GM21360 (cell line): ENCODE data around the gene GPAT2.
"Not testable (repeated sequence)": the region's sequence is repeated elsewhere in the genome, so short reads cannot be mapped to it uniquely, and the experiment has no call there.

Source experiments
- ATAC-seq: cut with Tn5 transposase; IDR thresholded peaks from one replicate; pipeline ENCODE4 v1.9.1; 2021; ENCODE audit warnings: mild to moderate bottlenecking, moderate library complexity; ENCODE audit not compliant: unreplicated experiment

GPAT2 gene

GRCh38 chr2:96025194-96025492, 9.6 kb downstream of the GPAT2 start:
- no peak for ATAC-seq

GRCh38 chr2:96024336-96025193, 10.2 kb downstream of the GPAT2 start:
- no peak for ATAC-seq

DNA sequence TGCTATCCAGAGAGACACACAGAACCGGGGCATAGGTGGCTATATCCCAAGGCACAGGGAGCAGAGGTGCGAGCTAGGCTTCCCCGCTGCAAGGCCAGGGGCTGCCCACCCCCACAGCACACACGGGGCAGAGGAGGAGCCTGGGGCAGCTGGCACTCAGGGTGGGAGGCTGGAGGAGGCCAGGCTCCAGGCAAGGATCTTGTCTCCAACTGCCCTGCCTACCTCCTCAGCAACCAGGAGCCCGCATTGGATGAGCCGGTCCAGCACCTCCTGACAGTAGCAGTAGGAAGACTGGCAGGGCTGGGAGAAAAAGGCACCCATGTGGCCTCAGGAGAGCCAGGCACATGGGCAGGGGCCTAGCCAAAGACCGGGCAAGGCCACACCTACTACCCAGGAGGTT, 11.0 kb downstream of the GPAT2 start:
- not testable (repeated sequence) for ATAC-seq

DNA sequence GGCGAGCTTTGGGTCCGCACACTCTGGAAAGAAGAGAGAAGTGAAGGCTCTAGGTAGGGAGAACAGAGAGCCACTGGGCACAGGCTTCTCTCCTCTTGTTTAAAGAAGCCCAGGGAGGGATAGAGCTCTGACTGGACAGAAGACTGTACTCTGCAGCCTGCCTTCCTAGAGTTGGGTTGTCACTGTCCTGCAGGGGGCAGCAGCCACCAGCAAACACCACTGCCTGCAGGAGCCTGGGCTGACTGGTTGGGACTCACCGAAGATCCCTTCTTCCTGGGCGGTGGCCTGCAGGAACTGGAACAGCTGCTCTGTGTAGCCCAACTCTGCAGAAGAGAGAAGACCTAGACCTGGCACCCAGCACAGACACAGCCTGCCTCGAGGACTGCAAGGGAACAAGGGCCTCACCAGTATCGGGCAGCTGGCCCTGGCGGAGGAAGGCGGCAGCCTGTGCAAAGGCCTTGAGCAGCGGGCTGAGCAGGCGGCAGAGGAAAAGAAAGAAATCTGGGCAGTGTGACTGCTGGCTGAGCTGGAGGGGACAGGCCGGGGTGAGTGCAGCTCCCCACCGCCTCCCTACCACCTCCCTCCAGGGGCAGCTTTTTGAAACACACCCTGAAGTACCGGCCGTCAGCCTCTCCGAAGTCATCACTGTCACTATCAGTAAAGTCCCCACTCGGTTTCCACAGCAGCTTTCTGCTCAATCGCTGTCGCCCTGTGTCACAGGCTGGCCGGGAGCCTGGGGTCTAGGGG, 11.8 kb downstream of the GPAT2 start:
- not testable (repeated sequence) for ATAC-seq

DNA sequence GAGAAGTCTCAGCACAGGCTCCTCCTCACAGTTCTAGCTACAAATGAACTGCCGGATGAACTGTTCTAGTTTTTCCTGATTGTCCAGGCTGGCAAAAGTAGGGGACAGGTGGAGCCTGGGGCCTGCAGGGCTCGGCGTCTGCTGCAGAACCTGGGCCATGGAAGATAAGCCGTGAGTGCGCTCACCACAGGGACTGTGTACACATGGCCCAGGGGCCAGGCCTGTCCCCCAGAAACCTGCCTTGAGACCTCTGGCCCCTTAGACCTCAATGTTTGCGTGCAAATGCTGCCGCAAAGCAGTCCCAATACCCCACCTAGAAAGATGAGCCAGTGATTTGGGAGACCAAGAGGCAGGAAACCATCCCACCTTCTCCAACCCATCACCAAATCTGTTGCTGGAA, 12.6 kb downstream of the GPAT2 start:
- not testable (repeated sequence) for ATAC-seq

GRCh38 chr2:96021142-96021541, 13.6 kb downstream of the GPAT2 start:
- ATAC-seq, result not testable (repeated sequence)

- not testable (repeated sequence) for ATAC-seq
These were observed 14.7 kb downstream of the GPAT2 start for GRCh38 chr2:96019909-96020590.

DNA sequence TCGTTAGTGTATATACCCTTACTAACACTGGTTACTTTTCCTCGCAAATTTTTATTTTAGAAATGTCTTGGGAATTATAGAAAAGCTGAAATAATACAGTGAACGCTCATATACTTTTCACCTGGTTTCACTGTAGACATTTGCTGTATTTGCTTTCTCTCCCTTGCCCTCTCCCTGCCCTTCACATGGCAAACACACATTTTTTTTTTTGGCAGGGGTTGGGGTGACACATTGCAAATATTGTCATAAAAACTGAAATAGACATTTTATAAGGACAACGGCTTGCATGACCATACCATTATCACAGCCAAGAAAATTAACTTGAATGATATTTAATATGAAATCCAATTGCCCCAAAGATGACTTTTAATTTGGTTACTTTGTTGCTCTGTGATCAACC, 18.4 kb downstream of the GPAT2 start:
- ATAC-seq, result not testable (repeated sequence)

DNA sequence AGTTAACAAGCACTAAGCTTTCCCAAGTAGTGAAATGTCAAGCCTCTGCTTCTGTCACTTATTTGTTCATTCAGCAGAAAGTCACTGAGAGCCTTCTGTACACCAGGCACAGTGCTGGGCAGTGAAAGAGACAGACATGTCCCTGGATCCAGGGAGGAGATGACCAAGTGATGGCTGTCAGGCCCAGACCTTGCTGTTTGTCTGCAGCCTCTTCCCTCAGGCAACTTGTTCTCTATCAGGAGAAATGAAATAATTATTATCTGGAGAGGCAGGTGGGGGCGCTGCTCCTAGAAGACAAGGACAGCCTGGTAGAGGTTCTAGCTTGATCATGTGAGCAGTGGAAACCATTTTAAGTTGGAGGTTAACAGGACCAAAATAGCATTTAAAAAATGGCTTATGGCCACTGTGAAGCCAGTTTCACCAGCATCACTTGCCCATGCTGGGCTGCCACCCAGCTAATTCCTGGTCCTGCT, 21.9 kb downstream of the GPAT2 start:
- not testable (repeated sequence) for ATAC-seq

GRCh38 chr2:96012086-96012791, 22.5 kb downstream of the GPAT2 start:
- not testable (repeated sequence) for ATAC-seq

- peak; percentile 27 for ATAC-seq
These were observed 23.6 kb downstream of the GPAT2 start for GRCh38 chr2:96011129-96011455.

DNA sequence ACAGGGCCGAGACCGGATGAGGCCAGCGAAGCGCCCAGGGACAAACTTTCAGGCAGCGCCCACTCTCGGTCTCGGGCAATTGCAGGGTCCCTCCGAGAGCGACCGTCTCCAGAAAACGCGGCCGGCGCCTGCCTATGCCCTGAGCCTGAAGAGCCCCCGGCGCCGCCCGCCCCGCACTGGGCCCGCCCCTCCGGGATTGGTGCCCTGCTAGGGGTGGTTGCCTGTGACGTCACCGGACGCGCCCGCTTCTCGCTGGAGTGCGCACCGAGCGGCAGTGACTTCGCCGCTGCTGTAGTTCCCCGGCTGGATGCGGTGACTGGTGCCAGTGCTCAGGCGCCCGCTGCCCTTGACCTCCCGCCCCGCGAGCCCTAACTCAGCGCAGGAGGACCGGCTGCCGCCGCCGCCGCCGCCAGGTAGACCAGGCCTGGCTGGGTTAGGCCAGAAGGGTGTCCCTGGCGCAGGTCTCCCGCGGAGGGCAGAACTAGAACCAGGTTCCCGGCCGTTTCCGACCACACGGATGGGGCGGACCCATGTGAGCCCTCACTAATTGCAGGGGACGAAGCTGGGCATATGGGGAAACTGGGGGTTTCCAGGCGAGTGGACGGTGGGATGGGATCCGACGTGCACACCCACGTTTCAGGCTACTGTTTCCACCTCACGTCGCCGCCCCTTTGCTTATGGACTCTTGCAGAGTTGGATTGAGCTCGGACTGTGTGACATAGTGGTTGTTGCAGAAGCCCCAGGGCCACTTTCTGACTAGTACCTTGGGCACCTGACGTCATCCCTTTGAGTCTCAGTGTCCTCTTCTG, 24.2 kb downstream of the GPAT2 start:
- ATAC-seq, result peak; percentile 94

DNA sequence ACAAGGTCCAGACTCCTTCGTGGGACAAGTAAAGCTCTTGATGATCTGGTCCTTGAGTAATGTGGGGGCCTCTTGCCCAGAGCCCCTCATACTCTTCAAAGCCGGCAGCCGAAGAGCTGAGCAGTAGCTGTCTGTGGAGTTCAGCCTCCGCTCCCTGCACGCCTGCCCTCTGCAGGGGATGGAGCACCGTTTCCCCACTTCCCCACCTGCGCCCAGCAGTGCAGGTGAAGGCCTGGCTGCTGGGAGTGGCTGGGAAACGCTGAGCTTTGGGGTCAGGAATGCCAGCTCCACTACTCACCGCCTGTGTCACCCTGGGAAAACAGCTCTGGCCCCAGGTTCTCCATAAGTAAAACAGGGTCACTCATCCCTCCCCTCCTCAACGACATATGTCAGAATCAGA, 24.9 kb downstream of the GPAT2 start:
- peak; percentile 11 for ATAC-seq

DNA sequence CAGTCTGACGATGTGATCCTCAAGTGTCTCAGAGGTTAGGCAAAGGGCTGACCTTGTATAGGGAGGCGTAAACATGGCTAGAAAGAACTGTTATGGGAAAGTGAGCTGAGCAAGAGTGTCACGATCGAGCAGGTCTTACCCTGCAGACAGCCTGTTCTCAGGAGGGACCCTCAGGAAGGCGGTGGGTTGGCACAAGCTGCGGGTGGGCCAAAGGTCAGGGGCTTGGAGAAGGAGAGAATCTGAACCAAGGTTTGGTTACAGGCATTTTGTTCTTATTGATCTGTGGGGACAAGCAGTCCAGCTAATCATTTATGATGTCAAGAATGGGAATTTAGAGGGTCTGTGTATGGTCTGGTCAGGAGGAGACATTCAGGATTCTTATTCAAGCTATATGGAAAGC, 26.7 kb downstream of the GPAT2 start:
- not testable (repeated sequence) for ATAC-seq

GRCh38 chr2:96006248-96006647, 28.5 kb downstream of the GPAT2 start:
- not testable (repeated sequence) for ATAC-seq

DNA sequence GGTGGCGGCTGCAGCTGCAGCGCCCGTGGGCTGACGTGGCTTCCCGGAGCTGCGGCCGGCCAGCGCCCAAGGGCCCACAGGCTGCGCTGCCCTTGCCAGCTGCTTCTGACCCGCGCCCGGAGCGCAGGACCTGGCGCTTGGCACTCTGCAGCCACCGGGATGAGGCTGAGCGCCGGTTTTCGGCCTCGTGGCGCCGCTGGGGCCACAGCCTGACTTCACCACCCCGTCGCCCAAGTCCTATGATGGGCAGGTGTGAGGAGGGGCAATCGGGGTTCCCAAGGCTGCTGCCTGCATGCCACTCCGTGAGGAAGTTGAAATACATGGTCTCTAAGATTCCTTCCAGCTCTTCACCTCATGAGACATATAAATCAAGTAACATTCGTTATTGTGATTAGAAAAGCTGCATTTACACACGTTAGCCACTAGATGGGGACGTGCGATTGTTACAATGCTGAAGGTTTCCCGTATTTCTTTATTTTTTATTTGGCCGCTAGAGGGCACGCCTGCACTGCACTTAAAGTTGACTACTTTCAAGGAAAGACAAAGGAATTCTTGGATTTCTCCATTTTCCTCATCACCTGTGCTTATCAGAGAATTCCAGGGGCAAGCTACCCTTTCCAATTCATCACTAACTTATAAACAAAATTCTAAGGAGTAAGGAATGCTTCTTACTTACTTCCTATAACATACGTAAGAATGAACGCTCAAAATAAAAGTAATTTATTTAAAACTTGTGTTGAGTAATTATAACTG, 42.0 kb downstream of the GPAT2 start:
- not testable (repeated sequence) for ATAC-seq

DNA sequence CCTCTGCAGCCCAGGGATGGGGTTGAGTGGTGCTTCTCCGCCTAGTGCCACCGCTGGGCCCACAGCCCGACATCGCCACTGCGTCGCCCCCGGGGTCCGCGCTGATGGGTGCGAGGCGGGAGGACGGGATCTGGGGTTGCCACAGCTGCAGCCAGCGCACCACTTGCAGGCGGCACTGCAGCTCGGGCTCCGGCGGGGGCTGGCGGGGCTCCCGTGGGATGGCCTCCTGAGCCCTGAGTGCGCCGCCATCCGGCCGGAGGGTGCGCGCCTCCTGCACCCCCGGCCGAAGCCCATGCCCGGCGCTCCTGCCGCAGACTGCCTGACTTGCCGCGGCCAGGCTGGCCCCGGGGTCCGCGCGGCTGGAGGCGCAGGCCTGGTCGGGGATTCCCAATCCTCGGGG, 42.6 kb downstream of the GPAT2 start:
- ATAC-seq, result peak; percentile 41

DNA sequence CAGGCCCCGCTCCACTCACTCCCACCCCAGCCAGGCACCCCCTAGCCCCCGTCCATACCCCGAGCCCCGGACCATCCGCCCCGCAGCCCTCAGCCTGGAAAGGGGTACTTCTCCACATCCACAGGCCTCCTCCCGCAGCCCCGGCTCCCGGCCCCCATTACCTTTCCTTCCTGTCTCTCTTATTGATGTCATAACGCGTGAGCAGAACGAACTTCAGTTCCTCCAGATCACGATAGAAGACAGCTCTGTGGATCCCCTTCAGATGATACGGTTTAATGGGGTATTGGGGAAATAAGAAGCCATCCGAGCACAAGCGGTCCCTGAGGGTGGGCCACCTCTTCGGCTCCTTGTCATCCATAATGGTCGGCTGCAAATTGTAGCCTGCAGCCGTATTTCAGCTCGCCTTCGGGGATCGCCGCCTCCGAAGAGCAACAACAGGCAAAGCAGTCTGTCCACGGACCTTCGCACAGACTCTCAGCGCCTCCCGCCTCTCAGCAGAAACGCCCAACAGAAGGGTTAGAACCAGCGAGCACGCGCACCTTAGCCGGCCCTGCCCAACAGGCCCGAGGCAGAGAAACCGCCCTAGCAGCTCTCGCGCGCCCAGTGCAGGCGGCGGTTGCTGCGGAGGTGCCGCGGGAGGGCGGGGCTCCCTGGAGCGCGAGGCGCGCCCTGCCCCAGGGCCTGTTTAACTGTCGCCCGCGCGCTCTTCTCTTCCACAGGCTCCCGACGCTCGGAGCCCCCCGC, 43.2 kb downstream of the GPAT2 start, which contains the start of gene ANKRD36C:
TSS of gene ANKRD36C (minus strand) at position 474 of the 744 bp plus-strand sequence. CDS start at position 358, 116 bp downstream.
- peak; percentile 89 for ATAC-seq

DNA sequence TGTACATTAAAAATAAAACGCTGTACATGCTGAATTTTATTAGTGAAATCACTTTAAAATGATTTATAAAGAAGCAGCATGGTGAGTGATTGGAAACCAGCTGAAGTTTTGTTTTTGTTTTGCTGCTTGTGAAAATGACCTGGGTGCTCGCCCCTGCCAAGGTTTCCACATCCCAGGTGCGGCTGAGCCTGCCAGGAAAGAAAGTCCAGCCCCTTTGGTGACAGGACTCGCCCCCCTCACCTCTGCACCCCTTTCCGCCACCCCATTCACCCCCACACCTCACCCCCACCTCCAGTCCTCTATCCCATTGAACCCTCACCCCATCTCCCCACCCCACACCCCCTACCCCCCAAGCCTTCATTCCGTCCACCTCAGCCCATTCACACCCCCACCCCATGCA, 43.8 kb downstream of the GPAT2 start:
- ATAC-seq, result not testable (repeated sequence)
